Measurements from ENCODE around the gene C7. TPM values are rescaled to one million over a fixed set of nuclear protein-coding genes. Genes with fewer than 3 reads are reported as not detected.
A peak's percentile ranks its signal among the peaks of the same experiment; 100 is the strongest.

Gene C7
- total and polyA plus RNA-seq, 2 of the 13 experiments (the other 11 are each of a cell fraction or from before 2014, with no cell fraction given) = 1.7 to 3.5 TPM

DNA sequence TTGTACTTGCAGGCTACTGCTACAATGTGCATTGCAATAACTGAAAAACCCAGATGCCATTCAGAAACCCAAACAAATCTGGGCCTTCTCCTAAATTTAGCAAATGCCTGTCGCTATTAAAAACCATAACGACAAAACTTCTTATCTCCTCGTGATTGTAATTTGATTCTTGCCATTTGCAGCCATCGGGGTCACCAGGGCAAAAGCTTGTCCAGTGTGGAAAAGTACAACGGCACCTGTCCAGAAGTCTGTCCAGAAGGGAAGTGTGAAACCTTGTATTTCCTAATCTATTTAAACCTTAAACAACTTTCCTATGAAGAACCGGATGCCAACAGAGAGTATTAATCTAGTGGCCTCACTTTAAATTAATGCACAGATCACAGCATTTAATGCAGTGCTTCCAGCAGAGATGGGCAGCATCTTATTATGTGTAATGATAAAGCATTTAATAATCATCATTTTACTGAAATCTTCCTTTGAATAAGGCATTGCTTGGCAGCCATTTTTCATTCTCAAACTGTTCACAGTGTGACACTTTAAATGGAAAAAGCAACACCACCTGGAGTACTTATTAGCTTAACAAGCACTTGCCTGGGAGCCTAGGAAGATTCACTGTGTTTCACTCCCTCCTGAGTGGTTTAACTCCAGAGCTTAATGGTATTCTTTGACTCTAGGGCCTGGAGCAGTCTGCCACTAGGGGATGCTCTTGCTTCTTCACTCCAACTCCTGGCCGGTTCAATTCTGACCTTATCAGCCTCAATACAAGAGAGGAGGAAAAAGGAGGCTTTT lies 4.9 kb upstream of the C7 start (continued):
- TF ChIP-seq, protein P1, sequence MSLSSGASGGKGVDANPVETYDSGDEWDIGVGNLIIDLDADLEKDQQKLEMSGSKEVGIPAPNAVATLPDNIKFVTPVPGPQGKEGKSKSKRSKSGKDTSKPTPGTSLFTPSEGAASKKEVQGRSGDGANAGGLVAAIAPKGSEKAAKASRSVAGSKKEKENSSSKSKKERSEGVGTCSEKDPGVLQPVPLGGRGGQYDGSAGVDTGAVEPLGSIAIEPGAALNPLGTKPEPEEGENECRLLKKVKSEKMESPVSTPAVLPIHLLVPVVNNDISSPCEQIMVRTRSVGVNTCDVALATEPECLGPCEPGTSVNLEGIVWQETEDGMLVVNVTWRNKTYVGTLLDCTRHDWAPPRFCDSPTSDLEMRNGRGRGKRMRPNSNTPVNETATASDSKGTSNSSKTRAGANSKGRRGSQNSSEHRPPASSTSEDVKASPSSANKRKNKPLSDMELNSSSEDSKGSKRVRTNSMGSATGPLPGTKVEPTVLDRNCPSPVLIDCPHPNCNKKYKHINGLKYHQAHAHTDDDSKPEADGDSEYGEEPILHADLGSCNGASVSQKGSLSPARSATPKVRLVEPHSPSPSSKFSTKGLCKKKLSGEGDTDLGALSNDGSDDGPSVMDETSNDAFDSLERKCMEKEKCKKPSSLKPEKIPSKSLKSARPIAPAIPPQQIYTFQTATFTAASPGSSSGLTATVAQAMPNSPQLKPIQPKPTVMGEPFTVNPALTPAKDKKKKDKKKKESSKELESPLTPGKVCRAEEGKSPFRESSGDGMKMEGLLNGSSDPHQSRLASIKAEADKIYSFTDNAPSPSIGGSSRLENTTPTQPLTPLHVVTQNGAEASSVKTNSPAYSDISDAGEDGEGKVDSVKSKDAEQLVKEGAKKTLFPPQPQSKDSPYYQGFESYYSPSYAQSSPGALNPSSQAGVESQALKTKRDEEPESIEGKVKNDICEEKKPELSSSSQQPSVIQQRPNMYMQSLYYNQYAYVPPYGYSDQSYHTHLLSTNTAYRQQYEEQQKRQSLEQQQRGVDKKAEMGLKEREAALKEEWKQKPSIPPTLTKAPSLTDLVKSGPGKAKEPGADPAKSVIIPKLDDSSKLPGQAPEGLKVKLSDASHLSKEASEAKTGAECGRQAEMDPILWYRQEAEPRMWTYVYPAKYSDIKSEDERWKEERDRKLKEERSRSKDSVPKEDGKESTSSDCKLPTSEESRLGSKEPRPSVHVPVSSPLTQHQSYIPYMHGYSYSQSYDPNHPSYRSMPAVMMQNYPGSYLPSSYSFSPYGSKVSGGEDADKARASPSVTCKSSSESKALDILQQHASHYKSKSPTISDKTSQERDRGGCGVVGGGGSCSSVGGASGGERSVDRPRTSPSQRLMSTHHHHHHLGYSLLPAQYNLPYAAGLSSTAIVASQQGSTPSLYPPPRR (CRISPR knock-in tag; IDR thresholded peaks at IDR 0.05; ENCODE audit: borderline replicate concordance) = no peak
- TF ChIP-seq, protein P2, sequence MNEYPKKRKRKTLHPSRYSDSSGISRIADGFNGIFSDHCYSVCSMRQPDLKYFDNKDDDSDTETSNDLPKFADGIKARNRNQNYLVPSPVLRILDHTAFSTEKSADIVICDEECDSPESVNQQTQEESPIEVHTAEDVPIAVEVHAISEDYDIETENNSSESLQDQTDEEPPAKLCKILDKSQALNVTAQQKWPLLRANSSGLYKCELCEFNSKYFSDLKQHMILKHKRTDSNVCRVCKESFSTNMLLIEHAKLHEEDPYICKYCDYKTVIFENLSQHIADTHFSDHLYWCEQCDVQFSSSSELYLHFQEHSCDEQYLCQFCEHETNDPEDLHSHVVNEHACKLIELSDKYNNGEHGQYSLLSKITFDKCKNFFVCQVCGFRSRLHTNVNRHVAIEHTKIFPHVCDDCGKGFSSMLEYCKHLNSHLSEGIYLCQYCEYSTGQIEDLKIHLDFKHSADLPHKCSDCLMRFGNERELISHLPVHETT (CRISPR knock-in tag; conservative IDR thresholded peaks at IDR 0.05) = no peak
- TF ChIP-seq ZNF430 (CRISPR knock-in tag; IDR thresholded peaks at IDR 0.05) (no peak), NBN (conservative IDR thresholded peaks at IDR 0.05) (no peak), GATA4 (IDR thresholded peaks at IDR 0.05; ENCODE audit: borderline replicate concordance, low read depth) (no peak), SP140L (CRISPR knock-in tag; IDR thresholded peaks at IDR 0.05; ENCODE audit: borderline replicate concordance) (no peak), ZNF44 (CRISPR knock-in tag; IDR thresholded peaks at IDR 0.05) (no peak), SALL2 (CRISPR knock-in tag; IDR thresholded peaks at IDR 0.05) (no peak), RARA (CRISPR knock-in tag; IDR thresholded peaks at IDR 0.05) (peak; percentile 41; the same call in 1 of the 2 replicates), NR2C2 (CRISPR knock-in tag; IDR thresholded peaks at IDR 0.05; ENCODE audit: borderline replicate concordance) (no peak; the same call in 1 of the 2 replicates), ZNF432 (CRISPR knock-in tag; IDR thresholded peaks at IDR 0.05; ENCODE audit: borderline replicate concordance) (no peak), ZNF468 (CRISPR knock-in tag; IDR thresholded peaks at IDR 0.05) (no peak), U2AF1 (optimal IDR thresholded peaks at IDR 0.05; ENCODE audit: low read depth, low read length) (no peak), ZNF776 (CRISPR knock-in tag; IDR thresholded peaks at IDR 0.05) (no peak), ZFP90 (CRISPR knock-in tag; IDR thresholded peaks at IDR 0.05; ENCODE audit: borderline replicate concordance) (no peak)
- TF ChIP-seq, protein P3, sequence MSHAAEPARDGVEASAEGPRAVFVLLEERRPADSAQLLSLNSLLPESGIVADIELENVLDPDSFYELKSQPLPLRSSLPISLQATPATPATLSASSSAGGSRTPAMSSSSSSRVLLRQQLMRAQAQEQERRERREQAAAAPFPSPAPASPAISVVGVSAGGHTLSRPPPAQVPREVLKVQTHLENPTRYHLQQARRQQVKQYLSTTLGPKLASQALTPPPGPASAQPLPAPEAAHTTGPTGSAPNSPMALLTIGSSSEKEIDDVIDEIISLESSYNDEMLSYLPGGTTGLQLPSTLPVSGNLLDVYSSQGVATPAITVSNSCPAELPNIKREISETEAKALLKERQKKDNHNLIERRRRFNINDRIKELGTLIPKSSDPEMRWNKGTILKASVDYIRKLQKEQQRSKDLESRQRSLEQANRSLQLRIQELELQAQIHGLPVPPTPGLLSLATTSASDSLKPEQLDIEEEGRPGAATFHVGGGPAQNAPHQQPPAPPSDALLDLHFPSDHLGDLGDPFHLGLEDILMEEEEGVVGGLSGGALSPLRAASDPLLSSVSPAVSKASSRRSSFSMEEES (CRISPR knock-in tag; IDR thresholded peaks at IDR 0.05) = peak; percentile 46; the same call in 1 of the 2 replicates
- TF ChIP-seq, protein P4, sequence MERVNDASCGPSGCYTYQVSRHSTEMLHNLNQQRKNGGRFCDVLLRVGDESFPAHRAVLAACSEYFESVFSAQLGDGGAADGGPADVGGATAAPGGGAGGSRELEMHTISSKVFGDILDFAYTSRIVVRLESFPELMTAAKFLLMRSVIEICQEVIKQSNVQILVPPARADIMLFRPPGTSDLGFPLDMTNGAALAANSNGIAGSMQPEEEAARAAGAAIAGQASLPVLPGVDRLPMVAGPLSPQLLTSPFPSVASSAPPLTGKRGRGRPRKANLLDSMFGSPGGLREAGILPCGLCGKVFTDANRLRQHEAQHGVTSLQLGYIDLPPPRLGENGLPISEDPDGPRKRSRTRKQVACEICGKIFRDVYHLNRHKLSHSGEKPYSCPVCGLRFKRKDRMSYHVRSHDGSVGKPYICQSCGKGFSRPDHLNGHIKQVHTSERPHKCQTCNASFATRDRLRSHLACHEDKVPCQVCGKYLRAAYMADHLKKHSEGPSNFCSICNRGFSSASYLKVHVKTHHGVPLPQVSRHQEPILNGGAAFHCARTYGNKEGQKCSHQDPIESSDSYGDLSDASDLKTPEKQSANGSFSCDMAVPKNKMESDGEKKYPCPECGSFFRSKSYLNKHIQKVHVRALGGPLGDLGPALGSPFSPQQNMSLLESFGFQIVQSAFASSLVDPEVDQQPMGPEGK (CRISPR knock-in tag; IDR thresholded peaks at IDR 0.05) = no peak
- TF ChIP-seq, protein P5, sequence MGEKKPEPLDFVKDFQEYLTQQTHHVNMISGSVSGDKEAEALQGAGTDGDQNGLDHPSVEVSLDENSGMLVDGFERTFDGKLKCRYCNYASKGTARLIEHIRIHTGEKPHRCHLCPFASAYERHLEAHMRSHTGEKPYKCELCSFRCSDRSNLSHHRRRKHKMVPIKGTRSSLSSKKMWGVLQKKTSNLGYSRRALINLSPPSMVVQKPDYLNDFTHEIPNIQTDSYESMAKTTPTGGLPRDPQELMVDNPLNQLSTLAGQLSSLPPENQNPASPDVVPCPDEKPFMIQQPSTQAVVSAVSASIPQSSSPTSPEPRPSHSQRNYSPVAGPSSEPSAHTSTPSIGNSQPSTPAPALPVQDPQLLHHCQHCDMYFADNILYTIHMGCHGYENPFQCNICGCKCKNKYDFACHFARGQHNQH (CRISPR knock-in tag; IDR thresholded peaks at IDR 0.05) = 0 out of 2 replicates have a peak, but pooled peaks have one; percentile 2
